G401.6 (cell line): ENCODE measurements around the gene APOA5.
"Not testable (repeated sequence)": the region's sequence is repeated elsewhere in the genome, so short reads cannot be mapped to it uniquely, and the experiment has no call there.

Experiments
- FAIRE-seq: peaks from 2 replicates; lab custom pipeline; 2012; peaks lifted over from hg19 to GRCh38; lab: Jason Lieb, UNC

The APOA5 gene

DNA sequence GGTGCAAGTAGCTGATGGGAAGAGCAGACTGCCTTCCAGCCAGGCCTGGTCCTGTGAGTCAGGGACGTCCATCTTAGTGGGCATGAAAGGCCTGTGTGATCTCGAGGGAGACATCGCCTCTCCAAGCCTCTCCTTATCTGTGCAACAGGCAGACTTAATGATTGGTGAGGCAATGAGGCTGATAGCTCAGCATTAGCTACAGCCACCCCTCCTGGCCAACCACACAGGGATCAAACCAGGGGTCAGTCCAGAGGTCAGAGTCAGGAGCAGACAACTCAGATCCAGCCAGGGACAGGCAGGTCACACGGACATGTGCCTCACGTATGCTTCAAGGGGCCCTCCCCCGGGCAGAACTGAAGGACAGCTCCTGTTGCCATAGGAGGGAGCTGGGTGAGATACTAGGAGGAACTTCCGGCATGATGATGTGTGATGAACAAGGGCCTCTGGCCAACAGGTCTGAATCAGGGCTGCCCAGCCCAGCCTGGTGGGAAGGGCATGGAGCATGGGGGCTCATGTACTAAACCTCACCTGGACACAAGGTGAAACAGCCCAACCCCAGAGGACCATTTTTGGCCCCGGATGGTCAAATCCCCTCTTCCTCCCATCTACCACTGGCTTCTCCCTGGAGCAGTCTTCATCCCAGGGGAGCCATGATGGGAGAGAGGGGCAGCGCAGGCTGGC lies 35.2 kb upstream of the APOA5 start:
- no peak for FAIRE-seq

- FAIRE-seq: no peak
Observed at GRCh38 chr11:116825854-116826750, 34.4 kb upstream of the APOA5 start.

GRCh38 chr11:116825434-116825833 lies 33.8 kb upstream of the APOA5 start:
- FAIRE-seq: no peak

DNA sequence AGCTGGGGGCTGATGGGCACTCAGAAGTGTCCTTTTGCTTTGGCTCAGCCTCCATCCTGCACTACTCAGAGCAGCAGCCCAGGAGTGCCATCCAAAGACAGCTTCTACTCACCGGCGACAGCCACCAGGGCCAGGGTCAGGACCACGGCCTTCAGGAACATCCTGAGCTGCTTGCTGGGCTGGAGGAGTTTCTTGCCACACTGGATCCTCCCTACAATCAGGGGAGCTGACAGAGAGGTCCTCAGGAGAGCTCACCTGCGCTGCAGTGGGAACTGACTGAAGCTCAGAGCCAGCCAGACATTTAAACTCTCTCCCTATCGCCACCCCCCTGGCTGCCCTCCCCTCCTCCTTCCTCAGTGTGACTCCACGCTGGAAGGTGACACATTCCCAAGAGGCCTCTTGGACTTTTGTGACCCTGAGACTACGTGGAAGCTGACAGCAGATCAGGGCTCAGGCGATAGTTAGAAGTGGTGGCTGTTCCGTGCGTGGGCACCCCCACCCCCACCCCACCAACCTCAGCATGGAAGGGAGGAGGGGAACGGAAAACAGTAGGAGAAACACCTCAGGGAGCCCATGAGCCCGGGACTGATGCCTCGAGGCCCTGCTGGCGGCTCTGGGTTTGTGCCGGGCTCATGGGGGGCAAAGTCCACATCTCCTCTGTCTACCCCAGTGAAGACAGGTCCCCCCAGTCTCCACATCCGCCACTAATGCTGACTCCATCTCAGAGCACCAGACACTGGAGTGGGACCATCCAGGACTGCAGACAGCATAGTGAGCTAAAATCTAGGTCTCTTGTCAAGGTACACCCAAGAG lies 31.6 kb upstream of the APOA5 start, which contains the start of gene APOA4:
Gene APOA4 (minus strand): TSS at position 274 of the 813 bp plus-strand sequence. CDS start 113 bp downstream, at position 161.
- no peak for FAIRE-seq

- no peak for FAIRE-seq
Observed at GRCh38 chr11:116822575-116822974, 30.9 kb upstream of the APOA5 start.

- no peak for FAIRE-seq
Observed at GRCh38 chr11:116821050-116821918, 29.6 kb upstream of the APOA5 start.

DNA sequence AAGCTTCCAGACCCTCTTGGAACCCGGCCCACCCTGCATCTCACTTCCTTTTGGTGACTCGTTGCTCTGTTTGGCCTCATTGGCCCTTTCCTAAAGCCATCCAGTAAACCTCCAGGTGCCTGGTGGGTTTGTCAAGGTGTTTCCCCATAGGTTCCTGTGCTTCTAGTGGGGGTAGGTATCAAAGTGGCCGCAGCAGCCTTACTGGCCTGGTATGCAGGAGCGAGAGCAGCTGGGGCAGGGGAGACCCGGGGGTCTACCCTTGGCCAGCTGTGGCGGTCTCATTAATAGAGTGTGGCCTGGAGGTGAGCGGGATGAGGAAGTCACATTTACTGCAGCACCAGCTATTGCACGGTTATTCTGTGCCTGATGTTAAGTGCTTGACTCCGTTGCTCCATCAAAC lies 27.4 kb upstream of the APOA5 start:
- no peak for FAIRE-seq

DNA sequence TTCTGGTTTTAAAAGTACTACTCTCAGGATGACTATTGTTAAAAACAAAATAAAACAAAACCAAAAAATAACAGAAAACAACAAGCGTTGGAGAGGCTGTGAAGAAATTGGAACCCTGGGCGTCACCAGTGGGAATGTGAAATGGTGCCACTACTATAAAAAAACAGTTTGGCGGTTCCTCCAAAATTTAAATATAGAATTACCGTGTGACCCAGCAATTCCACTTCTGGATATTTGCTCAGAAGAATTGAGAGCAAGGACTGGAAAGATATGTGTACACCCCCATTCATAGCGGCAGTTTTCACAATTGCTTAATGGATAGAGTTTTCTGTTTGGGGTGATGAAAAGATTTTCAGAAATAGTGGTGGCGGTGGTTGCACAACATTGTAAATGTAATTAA lies 22.8 kb upstream of the APOA5 start:
- no peak for FAIRE-seq

GRCh38 chr11:116813781-116814471 lies 22.2 kb upstream of the APOA5 start:
- no peak for FAIRE-seq

DNA sequence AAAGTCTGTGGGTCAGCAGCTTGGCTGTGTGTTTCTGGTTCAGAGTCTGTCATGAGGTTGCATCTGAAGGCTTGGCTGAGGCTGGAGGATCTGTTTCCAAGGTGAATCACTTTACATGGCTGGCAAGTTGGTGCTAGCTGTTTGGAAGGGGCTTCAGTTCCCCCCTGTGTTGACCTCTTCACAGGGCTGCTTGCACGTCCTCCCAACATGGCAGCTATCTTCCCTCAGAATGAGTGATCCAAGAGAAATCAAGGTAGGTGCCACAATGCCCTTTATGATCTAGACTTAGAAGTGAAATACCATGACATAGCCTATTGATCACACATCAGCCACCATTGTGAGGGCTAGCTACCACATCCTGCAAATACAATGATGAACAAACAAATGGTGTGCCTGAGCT lies 21.5 kb upstream of the APOA5 start:
- FAIRE-seq: no peak

DNA sequence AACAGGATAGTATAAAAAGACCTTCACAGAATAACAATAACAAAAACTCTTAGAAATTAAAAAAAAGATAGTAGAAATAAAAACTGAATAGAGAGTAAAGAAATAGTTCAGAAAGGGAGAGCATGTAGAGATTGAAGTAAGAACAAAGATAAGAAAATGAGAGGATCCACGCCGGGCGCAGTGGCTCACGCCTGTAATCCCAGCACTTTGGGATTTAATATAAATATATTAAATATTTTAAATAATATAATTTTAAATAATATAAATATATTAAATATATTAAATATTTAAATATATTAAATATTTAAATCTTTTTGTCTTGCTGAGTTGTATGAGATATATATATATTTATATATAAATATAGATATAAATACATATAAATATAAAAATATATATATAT lies 20.4 kb upstream of the APOA5 start:
- FAIRE-seq: peak; percentile 99

GRCh38 chr11:116811194-116811593 lies 19.5 kb upstream of the APOA5 start:
- FAIRE-seq: no peak

DNA sequence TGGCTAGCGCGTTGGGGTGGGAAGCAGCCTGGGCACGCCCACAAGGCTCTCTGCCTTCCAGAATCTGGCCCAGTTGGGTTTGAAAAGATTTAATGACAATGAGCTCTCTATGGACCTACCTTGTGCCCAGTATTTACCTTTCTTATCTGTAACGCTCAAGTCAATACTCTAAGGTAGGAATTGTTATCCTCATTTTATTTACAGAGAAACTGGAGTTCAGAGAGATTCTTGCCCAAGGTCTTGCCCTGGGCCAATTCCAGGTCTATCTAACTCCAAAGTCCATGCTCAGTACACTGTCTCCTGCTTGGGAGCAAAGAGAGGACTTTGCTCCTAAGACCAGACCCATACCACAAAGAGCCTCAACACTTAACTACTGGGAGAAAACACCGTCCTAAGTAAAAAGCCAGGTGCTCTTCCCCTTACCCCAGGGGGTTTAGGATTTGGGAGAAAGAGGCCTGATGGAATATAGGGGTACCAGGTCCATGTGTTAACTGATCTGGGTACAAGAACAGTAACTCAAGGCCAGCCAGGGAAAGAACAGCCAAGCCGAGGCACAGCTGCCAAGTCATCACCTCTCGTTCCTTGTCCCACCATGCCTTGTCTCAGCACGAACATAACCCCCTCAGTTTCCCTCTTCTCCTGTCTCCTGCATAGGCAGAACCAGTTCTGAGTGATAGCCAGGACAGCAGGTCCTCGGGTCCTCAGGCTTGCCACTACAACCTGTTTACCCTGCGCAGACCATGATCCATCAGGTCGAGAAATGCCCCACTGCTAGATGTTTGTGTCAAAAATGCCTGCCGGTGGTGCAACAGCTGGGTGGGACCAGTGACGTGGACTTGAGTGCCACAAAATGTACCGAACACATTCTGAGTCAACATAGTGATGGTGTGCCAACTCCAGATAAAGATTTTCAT lies 16.8 kb upstream of the APOA5 start:
- no peak for FAIRE-seq

DNA sequence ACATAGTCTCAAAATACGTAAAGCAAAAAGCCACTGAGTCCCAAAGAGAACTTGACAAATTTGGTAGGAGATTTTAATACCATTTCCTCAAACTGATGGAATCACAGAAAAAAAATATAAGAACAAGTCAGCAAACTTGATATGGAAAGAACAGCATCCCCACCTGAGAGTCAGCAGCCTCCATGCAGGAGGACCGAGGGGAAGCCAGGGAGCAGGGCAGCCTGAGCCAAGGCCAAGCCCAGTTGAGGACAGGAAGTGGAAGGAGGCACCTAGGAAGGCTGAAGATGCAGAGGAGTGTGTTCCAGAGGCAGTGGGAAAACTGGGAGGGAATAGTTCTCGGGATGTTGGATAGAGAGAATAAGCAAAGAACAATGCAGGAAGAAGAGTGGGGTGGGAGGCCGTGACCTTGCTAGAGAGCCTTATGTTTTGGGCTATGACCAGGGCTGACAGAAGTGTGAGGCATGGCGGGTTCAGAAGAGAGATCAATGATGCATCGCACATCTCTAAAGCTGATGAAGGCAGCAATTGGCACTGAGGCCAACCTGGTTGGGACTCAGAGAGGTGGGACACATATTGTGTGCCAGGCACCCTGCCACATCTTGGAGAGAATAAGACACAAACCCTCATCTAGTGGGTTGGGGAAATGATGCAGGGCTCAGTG lies 16.1 kb upstream of the APOA5 start:
- no peak for FAIRE-seq

- FAIRE-seq: no peak
Observed at GRCh38 chr11:116804001-116804400, 12.3 kb upstream of the APOA5 start.

GRCh38 chr11:116801662-116802061 lies 10.0 kb upstream of the APOA5 start:
- not testable (repeated sequence) for FAIRE-seq

- no peak for FAIRE-seq
Observed at GRCh38 chr11:116800610-116801009, 8.9 kb upstream of the APOA5 start.

DNA sequence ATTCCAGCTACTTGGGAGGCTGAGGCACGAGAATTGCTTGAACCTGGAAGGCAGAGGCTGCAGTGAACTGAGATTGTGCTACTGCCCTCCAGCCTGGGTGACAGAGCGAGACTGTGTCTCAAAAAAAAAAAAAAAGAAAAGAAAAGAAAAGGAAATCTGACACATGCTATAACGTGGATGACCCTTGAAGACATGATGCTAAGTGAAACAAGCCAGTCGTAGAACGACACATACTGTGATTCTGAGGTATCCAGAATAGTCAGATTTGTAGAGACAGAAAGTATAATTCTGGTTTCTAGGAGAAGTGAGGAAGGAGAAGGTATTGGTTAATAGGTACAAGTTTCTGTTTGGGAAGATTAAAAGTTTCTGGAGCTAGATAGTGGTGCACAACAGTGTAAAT lies 6.7 kb upstream of the APOA5 start:
- FAIRE-seq: no peak

DNA sequence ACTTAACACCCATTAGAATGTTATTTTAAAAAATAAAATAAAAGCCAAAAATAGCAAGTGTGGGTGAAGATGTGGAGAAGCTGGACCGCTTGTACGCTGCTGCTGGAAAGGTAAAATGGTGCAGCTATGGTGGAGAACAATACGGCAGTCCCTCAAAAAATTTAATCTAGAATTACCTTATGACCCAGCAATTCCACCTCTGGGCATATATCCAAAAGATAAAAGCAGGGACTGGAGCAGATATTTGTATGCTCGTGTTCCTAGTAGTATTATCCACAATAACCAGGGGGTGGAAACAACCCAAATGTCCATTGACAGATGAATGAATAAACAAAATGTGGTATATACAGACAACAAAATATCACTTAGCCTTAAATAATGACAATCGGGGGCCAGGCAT lies 6.1 kb upstream of the APOA5 start:
- FAIRE-seq: no peak
